IPS-11a (cell line): Measurements from ENCODE around the gene TSPAN5.
"Not testable (repeated sequence)": the region's sequence is repeated elsewhere in the genome, so short reads cannot be mapped to it uniquely, and the experiment has no call there.

Experiments
- H3K4me3 ChIP-seq: one replicate; pipeline ENCODE4 v1.5.1; 2013; ENCODE audit warnings: low read depth, low read length, control low read depth

The TSPAN5 gene

DNA sequence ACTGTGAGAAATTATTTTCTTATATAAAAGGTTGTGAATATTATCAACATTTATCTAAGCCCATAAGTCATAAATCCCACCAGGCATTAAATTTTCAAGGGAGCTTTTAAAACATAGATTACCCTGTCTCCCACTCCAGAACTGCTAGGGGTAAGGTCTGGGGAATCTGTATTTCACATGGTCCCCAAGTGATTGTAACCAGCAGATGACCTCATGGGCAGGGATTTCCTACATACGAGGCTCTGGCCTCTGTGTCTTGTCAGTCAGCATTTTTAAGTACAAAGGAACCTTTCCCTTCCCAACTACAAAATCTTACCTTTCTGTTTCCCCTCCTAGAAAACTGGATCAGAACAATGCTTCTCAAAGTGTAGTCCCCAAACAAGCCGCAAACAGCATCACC is 188.6 kb downstream of the TSPAN5 start:
- H3K4me3 ChIP-seq: no peak overlapping the region

DNA sequence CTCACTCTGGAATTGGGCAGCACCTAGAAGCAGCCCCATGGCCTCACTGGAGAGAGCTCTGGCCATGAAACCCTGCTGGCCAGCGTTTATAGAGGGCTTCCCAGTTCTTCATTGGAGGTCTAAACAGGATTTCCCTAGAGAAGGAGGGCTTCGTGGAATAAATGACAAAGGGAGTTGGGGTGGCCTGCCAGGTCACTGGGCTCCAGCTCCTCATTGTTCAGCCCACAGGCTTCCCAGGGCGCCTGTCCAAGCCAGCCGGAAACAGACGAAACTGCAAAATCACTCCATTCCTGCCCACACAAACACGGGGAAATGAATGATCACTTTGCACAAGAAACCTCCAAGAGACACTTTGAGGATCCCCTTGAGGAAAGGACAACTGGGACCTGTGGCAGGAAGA is 189.7 kb downstream of the TSPAN5 start:
- H3K4me3 ChIP-seq: no peak overlapping the region

DNA sequence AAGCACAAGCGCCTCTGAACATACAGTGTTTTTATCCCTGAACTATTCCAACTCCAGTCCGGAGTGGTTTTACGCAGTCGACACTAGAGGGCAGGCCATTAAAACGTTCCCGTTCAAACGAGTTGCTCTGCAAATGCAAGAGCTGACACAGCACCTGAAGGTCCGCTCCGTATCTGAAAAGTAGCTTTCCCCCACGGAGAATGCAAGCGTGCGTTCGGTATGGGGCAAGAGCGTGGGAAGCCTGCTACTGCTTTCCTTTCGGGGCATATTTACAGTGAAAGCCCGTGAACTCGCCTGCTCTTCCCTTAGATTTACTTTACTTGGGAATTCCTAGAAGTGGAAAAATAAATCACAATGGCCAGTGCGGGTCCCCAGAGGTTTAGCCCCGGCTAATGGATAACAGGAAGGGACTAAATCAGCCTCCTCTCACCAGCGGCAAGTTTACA is 190.8 kb downstream of the TSPAN5 start:
- no peak overlapping the region for H3K4me3 ChIP-seq

DNA sequence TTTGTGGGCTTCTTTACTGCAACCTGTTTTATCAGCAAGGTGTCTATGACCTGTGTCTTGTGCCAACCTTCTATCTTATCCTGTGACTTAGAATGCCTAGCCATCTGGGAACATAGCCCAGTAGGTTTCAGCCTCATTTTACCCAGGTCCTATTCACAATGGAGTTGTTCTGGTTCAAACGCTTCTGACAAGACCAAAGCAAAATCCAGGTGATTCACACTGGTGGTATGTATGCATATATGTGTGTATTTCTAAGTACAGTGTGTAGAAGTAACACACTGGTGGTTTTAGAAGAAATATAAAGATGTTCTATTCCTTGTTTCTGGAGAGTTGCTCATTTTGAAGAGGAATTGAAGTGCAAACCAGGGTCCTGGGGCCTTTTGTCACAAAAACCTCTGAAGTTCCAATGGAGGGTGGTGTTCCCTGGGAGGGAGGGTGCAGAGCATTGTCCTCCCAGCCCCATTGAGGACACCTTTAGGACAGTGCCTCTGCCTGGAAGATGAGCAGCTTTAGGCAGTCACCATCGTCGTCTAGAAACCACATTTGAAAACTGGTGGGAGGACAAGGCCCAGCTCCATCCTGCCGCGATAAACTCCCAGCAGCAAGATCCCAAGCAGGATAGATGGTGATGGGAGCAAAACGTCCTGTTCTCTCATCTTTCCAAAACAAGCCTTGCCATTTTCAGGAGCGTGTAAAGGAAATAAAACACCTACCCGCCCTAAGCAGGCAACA is 191.4 kb downstream of the TSPAN5 start:
- no peak overlapping the region for H3K4me3 ChIP-seq

DNA sequence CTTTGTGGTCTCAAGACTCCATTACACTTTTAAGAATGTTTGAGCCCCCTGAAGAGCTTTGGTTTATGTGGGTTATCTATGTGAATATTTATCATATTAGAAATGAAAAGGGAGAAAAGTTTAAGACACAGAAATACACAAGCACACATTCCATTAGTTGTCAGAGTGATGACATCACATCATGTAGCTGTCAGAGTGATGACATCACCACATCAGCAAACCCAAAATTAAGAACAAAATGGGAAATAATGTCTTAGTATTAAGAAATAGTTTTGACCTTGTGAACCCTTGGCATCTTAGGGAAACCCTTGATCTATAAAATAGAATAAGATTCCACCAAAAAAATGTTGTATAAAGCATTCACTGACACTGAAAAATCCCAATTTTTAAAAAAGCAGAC is 195.9 kb downstream of the TSPAN5 start:
- H3K4me3 ChIP-seq: no peak overlapping the region

DNA sequence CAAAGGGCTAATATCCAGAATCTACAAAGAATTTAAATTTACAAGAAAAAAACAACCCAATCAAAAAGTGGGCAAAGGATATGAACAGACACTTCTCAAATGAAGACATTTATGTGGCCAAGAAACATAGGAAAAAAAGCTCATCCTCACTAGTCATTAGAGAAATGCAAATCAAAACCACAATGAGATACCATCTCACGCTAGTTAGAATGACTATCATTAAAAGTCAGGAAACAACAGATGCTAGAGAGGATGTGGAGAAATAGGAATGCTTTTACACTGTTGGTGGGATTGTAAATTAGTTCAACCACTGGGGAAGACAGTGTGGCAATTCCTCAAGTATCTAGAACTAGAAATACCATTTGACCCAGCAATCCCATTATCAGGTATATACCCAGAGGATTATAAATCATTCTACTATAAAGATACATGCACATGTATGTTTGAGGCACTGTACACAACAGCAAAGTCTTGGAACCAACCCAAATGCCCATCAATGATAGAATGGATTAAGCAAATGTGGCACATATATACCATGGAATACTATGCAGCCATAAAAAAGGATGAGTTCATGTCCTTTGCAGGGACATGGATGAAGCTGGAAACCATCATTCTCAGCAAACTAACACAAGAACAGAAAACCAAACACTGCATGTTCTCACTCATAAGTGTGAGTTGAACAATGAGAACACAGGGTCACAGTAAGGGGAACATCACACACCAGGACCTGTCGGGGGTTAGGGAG is 197.1 kb downstream of the TSPAN5 start:
- H3K4me3 ChIP-seq: not testable (repeated sequence)

DNA sequence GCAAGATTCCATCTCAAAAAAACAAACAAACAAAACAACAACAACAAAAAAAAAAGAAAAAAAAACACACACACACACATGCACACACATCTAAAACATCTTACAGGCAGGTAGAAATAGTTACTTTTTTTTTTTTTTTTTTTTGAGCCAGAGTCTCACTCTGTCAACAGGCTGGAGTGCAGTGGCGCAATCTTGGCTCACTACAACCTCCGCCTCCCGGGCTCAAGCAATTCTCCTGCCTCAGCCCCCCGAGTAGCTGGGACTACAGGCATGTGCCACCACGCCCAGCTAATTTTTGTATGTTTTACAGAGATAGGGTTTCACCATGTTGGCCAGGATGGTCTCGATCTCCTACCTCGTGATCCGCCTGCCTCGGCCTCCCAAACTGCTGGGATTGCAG is 201.0 kb downstream of the TSPAN5 start:
- H3K4me3 ChIP-seq: not testable (repeated sequence)

DNA sequence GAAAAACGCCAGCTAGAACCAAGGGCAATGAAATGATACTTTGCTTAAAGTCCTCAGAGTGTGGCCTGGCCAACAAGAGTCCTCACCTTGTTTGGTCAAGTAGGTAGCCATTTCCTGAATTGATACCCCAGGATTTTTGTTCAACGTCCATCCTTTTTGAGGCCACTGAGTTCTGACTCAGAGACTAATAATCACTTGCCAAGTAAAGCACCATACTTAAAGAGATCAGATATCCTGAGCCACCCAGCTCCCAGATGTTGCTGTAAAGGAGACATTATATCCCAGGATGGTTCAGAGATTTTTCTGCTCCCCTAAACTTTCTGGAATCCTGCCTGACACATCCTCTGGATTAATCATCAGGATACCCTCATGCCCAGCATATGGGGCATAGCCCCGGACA is 206.3 kb downstream of the TSPAN5 start:
- H3K4me3 ChIP-seq: no peak overlapping the region

DNA sequence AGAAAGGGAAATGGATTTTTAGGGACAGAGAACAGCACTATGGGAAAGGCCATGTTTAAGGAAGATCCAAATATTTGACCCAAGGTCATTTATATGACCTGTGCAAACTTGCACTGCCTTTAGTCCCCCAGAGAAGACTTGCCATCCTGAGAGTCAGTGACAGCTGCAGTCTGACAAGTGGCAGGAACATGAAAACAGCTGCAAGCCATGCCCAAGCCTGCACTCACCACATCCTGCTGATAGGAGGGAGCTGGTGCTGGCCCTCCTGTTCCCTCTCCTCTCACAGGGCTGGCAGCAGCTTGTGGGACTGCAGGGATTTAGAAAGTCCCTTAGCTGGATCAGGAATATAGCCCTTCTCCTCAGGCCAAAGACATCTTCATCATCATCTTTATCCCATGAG is 209.5 kb downstream of the TSPAN5 start:
- H3K4me3 ChIP-seq: no peak overlapping the region

DNA sequence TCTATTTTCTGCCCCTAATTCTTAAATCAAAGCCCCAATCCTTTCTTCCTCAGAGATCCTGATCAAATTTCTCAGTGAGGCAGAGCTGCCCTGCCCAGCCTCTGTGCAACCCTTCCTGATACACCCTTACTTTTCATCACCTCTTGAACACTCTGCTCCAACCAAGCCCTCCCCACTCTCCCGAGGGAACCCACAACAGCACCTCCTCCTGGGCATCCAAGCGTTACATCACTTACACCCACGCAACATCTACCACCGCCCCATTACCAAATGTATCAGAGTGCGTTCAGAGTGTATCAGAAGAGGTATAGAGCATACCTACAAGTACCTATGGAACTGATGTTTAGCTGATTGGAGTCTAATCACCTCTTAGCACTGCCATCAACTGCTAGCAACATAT is 210.8 kb downstream of the TSPAN5 start:
- no peak overlapping the region for H3K4me3 ChIP-seq

DNA sequence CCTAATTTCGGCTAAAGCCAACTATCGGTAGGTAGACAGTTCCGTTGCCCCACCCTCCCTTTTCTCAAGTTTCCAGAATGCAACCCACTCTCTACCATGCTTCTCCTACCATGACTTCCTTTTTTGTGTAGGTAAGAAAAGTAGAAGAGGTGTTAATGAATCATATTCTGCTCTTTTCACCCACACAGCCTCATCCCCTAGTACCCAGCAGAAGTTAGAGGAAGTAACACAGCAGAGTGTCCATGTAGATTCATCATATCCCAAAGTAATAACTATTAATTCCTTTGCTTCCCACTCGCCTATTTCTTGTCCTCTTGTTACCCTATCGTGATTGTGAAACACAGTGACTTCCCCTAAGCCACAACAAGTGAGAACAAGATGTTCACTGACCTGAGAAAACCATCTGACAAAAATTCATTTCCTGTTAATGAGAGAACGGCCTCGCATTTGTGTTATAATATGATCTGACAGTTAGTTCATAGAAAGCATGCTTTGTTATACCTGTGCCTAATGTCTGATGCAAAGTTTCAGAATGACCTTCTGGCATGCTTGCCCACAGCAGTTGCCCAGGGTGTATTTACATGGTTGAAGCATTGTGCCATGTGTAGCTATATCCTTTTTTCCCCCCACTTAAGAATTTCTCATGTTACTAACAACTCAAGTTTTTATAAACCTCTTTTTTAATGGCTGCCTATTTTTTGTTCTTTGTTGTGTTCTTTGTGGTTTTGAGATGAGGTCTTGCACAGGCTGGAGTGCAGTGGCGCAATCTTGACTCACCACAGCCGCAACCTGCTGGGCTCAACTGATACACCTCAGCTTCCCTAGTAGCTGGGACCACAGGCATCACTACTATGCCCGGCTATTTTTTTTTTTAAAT is 211.7 kb downstream of the TSPAN5 start:
- no peak overlapping the region for H3K4me3 ChIP-seq

DNA sequence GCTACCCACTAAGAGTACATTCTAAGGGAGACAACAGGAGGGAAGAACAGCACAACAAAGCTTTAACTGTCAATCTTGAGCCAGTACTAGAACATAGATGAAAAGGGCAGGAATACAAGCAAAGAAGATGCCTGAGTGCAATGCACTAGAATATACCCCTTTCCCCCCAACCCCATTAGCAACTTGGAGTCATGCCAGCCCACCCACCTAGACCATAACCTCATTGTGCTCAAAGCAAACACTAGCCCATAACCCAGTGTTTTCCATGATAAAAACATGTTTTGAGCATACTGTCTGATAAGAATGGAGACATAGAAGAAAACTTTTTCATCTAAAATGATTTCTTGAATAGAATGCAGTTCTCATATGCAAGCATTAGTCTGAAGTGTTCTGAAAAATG is 214.0 kb downstream of the TSPAN5 start:
- no peak overlapping the region for H3K4me3 ChIP-seq

DNA sequence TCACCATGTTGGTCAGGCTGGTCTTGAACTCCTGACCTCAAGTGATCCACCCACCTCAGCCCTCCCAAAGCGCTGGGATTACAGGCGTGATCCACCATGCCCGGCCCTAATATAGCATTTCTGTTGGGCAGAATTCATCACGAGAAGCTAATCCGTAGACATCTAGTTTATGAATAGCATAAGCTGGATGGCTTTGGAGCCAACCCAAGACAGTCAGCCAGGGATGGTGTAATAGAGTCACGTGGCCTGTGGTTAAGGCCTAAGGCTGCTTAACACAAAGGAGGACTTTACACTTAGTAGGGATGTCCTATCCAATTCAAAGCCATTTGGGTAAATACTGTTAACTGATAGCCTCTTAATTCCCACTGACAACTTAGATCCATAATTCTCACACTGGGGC is 223.6 kb downstream of the TSPAN5 start:
- no peak overlapping the region for H3K4me3 ChIP-seq

DNA sequence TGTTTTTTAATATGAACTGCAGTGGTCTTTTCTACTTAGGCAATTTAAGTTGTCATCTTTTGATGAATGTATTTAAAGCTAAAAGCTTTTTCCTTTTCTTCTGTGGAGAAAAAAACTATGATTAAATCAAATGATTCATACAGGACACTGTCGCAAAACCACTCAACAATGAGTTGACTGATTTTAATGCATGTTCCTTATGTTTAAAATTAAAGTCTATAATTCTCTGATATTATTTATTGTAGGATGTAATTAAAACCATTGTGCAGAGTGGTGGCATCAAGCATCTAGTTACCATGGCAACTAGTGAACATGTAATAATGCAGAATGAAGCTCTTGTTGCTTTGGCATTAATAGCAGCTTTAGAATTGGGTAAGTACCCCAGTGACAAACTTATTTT is 224.7 kb downstream of the TSPAN5 start:
- H3K4me3 ChIP-seq: no peak overlapping the region

DNA sequence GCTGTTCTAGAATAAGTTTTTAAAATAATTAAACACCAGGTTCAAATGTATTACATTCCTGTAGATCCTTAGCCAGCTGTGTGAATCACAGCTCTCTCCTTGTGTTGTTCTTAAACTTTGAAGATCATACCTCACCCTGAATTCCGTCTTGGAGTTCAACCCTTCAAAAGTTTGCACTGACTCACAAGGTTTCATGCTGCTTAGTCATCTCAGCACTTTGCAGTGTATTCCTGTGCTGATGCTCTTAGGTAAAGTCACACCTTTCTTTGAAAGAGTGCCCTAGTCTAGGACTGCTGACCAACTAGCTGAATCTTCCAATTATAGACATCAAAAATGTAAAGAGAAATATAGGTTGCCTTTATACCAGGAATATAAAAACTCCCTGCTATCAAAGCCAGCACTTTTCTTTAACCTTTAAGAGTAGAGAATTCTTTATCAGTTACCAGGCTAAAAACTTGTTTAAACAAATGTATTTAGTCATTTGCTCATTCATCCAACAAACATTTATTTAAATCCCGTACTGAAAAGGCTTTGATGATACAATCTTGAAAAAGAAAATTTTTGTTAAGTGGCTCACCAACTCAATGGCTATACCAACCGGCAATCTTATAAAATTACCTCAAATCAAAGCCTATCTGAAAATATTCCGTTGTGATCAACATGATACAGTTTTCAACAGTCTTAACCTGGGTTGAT is 227.6 kb downstream of the TSPAN5 start:
- H3K4me3 ChIP-seq: no peak overlapping the region

DNA sequence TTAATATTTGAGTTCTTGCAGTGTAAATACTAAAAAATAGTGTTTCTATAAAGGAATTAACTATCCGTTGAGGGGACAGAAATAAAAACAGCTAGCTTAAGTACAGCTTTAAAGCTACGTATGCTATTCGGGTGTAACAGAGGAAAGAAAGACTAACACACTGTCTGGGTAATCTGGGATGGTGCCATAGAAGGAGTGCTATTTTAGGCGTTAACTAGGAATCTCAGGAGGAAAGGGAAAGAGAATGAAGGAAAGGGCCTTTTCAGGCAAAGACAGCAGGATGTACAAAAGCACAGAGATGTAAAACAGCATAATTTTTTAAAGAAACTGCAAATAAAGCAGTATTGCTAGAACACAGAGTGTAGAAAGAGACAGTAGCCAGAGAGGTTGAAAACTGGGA is 235.4 kb downstream of the TSPAN5 start:
- H3K4me3 ChIP-seq: no peak overlapping the region

DNA sequence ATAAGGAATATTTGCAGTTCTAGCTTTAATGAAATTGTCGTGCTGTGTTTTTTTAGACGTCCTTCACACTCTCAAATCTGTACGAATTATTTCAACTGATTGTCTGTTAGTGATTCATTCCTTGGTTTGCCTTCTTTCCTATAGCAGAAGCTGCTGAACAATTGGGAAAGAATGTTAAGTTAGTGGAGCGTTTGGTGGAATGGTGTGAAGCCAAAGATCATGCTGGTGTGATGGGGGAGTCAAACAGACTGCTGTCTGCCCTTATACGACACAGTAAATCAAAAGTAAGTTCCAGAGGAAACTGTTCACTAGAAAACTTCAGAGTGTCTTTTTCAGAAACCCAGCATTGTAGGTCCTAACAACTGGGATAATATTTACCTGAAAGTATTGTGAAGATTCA is 237.3 kb downstream of the TSPAN5 start:
- no peak overlapping the region for H3K4me3 ChIP-seq
